22Rv1 (cell line): ENCODE measurements around the gene PRR7.

Experiments
- ZFX ChIP-seq: fragments of 450-650 bp; IDR thresholded peaks from 2 replicates; pipeline ENCODE4 v1.6.1; 2017; ENCODE audit warnings: antibody characterized with exemption, borderline replicate concordance
- TF ChIP-seq, protein P1 (sequence below): fragments of 450-650 bp; IDR thresholded peaks from 2 replicates; pipeline ENCODE4 v1.5.1; 2017; ENCODE audit warnings: mild to moderate bottlenecking

DNA sequence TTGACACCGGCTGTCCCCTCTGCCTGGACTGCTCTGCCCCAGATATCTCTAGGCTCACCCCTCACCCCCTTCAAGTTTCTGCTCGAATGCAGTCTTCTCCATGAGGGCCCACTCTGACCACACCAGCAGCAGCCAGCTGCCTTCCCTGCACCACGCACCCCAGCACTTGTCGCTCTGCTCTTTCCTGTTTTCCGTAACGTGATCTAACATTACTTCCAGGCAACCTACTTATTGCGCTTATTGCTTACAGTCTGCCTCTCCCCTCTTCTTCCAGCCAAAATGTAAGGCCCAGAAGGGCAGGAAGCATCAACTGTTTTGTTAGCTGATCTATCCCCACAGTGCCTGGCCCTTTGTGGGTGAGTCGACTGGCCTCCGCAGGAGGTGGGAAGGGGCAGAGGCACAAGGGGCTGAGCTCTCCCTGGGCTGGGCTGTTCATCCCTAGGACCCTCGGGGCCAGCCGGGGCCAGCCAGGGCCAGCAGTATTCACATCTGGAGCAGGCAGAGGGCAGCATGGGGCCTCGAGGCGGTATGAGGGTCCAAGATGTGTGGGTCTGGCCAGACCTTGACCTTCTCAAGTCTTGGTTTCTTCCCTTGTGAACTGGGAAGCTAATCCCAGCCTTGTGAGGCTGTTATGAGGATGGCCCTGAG, 38.4 kb downstream of the PRR7 start:
- TF ChIP-seq, protein P1, sequence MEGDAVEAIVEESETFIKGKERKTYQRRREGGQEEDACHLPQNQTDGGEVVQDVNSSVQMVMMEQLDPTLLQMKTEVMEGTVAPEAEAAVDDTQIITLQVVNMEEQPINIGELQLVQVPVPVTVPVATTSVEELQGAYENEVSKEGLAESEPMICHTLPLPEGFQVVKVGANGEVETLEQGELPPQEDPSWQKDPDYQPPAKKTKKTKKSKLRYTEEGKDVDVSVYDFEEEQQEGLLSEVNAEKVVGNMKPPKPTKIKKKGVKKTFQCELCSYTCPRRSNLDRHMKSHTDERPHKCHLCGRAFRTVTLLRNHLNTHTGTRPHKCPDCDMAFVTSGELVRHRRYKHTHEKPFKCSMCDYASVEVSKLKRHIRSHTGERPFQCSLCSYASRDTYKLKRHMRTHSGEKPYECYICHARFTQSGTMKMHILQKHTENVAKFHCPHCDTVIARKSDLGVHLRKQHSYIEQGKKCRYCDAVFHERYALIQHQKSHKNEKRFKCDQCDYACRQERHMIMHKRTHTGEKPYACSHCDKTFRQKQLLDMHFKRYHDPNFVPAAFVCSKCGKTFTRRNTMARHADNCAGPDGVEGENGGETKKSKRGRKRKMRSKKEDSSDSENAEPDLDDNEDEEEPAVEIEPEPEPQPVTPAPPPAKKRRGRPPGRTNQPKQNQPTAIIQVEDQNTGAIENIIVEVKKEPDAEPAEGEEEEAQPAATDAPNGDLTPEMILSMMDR, result no peak
- TF ChIP-seq ZFX, result no peak
